Caki2 (cell line): ENCODE results near the gene HES3. TPM values are rescaled to one million over a fixed set of nuclear protein-coding genes. Genes with fewer than 3 reads are reported as not detected.
"Not testable (repeated sequence)": the region's sequence is repeated elsewhere in the genome, so short reads cannot be mapped to it uniquely, and the experiment has no call there.

ENCODE experiments used
- DNase-seq: peaks from one replicate; pipeline ENCODE4 v3.0.0-alpha.2; 2015; ENCODE audit warnings: low read depth
- in situ Hi-C: cut with HindIII; loops from 2 replicates; pipeline ENCODE4 v1.10.0; 2016; ENCODE audit warnings: low sequenced_read_pairs, low pct_unique_long_range_greater_than_20kb, mixed read lengths
- total RNA-seq: library from RNA; depleted of rRNA; stranded (reverse); fragments of >200 nt; shearing (Covaris generic); gene quantifications from 2 replicates; pipeline ENCODE4 v1.2.3, GENCODE V29; 2014; ENCODE audit warnings: low replicate concordance

Gene HES3
- total RNA-seq, 1 experiment from 2014 or later = not detected

DNA sequence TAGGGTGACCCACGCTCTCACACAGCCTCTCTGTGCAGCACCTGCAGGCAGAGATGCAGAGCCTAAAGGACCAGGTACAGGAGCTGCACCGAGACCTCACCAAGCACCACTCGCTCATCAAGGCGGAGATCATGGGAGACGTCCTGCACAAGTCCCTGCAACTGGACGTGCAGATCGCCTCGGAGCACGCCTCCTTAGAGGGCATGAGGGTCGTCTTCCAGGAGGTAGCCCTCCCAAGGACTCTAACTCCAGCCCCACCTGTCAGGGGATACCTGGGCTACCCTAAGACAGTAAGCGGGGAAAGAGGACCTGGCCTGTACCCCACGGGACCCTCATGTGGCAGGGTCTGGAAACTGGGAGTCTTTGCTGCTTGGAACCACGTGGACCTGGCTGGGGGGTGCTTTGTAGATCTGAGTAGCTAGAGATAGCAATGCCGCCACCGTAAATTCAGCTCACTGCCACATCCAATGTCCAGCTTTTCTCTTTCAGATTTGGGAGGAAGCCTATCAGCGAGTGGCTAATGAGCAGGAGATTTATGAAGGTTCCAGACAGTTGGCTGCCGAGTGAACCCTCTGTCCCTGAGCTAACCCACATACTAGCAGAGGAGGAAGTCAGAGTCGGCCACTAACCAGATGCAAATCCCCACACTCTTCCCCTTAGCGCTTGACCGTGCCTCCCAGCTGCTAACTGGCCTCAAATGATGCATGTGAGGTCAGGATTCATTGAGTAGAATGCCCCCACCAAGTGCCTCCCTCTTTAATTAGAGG lies 31.6 kb upstream of the HES3 start:
- DNase-seq = no peak
- in situ Hi-C loops = no loop called here

DNA sequence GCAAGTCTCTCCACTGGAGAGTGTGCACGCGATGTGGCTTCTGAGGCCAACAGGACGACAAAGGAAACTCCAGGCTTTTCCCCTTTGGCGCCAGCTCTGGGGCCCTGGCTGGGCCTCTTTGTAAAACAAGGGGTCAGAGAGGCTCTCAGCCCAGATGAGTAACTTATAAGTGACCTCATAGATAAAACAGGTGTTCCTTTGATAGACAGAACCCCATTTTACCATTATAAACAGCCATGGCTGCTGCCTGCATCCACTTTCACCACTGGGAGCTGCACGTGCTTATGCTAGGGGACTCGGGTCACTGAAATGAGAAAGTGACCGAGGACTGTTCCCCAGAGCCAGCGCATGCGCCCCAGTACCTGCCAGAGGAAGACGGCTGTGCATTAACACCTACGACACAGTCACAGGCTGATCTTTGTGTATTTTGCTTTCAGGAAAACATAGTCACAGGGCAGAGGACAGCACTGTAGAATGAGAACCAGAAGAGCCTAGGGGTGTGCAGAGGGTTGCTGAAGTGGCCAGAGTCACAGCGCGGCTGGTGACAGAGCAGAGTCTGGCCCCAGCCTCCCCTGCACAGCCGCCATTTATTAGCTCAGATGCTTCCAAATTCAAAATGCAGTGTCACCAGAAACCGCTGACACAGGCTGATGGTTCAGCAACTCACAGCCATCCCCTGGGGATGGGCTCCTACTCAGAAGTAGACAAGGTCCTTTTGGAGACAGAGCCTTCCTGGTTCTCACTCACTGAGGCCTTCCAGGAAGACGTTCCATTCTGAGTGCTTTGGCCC lies 25.4 kb upstream of the HES3 start:
- in situ Hi-C loops = no loop called here
- DNase-seq = no peak

DNA sequence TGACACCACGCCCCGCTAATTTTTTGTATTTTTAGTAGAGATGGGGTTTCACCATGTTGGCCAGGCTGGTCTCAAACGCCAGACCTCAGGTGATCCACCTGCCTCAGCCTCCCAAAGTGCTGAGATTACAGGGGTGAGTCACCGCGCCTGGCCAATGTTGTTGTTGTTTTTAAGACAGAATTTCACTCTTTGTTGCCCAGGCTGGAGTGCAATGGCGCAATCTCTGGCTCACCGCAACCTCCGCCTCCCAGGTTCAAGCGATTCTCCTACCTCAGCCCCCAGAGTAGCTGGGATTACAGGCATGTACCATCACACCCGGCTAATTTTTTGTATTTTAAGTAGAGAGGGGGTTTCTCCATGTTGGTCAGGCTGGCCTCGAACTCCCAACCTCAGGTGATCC lies 24.3 kb upstream of the HES3 start:
- in situ Hi-C loops, DNase-seq: not testable (repeated sequence)

DNA sequence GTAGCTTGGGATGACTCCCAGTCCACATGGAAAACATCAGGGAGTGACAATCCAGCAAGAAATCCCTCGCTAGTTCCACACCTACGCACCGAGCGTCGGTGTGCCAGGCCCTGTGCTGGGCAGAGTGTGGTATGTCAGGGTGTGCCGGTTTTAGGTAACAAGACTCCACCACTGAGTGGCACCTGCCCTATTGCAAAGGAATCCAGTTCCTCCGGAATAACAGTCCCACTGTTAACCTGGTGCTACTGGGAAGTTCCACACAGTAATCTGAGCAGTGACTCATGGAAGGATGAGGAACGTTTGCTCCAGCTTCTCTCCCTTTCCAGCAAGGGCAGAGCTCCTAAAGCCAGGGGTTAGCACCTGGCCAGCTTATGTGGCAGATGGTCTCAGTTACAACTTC lies 23.7 kb upstream of the HES3 start:
- in situ Hi-C loops = no loop called here
- DNase-seq = no peak

DNA sequence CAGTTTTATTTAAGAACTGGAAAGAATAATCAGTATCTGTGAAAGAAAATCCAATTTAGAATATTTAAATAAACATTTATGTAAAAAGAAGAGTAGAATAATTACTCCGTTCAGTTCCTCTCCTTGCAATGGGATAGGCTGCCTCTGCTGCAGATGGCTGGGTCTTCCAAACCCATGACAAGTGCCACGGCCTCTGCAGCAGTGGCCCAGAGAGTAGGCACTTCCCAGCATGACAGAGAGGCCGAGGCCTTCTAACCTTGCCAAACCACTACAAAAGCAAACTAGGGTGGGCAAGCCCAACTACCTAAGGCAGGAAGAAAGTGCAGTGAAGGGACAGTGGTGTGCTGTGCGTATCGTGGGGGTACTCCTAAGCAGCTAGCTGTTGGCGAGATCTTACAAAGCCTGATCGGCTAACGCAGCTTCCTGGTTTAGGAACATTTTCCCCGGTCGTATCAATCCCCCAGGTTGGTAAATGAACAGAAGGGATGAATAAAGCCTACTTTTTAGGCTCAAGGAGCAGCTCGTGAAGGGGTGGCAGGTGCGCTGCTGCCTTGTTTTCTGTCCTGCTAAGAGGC lies 22.7 kb upstream of the HES3 start:
- in situ Hi-C loops = no loop called here
- no peak for DNase-seq

DNA sequence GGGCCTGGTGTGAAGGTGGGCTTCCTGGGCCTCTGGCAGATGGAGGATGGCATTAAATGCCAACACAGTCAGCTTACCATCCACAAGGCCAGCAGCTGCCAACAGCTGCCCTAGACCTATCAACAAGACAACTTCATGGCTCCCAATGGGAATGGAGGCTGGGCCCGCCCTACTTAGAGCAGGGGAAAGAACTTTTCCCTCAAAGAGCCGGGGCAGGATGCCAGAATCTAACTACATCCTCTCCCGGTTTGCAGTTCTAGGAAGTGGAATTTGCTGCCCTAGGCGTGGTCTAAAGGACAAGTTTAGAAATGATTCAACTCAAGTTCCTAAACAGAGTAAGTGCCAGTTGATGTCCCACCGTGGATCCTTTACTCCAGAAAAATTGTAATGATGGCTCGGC lies 21.3 kb upstream of the HES3 start:
- no peak for DNase-seq

DNA sequence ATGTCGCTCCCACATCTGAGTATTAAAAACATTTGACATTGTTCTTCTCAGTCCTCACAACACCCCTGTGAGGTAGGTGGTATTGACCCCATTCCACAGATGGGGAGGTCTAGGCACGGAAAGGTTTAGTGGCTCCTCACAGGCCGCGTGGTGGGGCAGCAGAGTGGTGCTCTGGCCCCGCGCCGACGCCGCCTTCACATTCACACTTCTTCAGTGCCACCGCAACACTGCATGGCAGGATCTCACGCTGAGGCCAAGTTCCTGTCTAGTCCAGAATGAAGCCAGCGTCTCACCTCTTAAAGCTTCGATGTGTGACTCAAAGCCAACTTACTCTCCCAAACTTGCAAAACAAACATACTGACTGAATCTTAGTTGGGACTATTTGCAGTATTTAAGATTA lies 20.4 kb upstream of the HES3 start:
- in situ Hi-C loops = no loop called here
- no peak for DNase-seq

More for the DNA sequence above, 21.3 kb upstream of the HES3 start:
- in situ Hi-C loops = no loop called here

DNA sequence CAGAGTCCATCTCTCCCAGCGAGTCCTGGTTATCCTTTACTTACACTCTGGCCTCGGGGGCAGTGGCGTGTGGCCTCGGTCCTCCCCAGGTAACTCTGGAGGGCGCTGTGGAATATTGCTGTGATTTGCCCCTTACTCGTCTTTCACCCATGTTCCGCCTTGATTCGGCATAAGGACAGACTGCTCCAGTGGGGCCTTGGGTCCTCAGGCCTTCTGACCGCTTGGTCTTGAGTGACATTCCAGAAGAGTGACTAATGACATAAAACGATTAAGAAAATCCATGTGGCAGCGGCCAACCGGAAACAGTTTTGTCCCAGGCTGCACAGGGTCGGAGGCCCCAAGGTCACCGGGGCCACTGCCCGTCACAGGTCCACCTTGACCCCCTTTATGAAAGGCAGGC lies 19.3 kb upstream of the HES3 start:
- in situ Hi-C loops = no loop called here
- peak; percentile 39 for DNase-seq

DNA sequence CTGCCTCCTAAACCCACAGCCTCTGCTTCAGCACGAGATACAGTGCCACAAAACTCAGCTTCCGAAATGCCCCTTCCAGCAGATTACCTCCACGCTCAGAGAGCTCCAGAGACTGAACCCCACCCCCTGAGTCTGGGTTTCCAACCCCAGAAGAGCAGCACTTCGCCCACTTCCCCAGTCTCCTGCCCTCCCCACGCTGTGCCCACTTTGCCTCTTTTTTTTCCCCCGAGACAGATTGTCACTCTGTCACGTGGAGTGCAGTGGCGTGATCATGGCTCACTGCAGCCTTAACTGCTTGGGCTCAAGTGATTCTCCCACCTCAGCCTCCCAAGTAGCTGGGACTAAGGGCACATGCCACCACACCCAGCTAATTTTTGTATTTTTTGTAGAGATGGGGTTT lies 18.3 kb upstream of the HES3 start:
- in situ Hi-C loops = no loop called here

DNA sequence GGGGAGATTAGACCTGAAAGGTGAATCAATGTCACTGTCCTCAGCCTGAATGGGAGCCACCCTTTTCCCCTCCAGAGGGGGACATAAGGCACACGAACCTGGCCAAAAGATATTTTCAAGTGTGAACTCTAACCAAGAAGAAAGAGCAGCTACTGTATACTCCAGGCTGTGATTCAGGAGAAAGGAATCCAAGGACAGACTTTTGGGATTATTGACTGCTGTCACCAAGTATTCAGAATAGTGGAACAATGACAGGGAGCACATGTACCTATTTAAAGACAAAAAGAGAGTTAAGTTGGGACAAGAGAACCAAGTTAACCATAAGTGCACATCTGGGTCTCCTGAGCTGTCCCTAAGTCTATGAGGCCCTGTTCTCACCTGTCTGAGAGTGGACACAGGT lies 10.6 kb upstream of the HES3 start:
- no peak for DNase-seq
- in situ Hi-C loops = no loop called here

More for the DNA sequence above, 18.3 kb upstream of the HES3 start:
- DNase-seq = no peak

DNA sequence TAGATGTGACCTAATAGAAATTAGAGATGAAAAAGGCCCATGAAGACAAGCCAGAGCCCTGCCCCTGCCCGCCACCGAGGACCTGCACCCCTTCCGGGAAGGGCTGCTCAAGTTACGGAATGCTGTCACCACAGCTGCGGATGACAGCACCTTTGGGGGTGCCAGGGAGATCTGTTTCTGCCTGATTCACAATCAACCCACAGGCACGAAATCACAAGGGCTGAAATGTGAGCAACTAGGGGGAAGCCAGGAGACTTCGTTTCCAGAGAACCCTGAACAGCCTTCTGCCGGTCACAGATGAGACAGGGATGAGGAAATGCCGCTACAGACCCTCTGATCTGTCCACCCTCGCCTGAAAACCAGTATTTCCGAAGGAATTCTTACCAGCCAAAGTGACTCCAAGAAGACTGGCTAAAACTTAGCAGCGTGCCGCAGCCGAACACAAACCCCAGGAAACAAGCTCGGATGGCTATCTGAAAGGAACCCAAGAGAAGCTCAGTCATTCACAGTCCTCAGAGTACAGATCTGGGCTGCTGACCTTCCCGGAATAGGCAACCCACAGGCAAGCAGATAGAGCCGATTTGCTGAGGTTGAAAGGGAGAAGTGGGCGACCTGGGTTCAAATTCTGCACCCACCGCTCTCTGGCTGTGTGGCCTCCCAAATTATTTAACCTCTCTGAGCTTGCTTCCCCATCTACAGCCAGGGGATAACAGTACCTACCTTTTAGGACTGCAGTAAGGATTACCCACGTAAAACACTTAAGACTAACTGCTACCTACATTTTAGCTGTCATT lies 9.3 kb upstream of the HES3 start:
- DNase-seq = no peak
- in situ Hi-C loops = no loop called here

DNA sequence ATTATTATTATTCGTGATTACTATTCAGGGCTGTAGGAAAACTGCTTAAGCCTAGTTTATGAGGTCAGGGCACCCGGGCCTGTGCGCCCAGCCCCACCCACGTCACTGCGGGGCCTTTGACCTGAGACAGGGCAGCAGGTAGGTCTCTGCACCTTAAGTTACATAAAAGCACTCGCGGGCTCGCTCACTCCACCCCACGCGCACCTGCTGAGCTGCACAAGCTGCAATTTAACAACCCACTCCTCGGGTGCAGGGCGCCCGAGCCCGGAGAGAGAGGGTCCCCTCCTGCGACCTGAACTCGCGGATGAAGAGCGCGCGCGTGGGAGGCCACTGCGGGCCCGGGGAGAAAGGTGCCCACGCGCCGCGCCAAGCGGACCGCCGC lies 8.7 kb upstream of the HES3 start:
- in situ Hi-C loops = no loop called here
- no peak for DNase-seq

DNA sequence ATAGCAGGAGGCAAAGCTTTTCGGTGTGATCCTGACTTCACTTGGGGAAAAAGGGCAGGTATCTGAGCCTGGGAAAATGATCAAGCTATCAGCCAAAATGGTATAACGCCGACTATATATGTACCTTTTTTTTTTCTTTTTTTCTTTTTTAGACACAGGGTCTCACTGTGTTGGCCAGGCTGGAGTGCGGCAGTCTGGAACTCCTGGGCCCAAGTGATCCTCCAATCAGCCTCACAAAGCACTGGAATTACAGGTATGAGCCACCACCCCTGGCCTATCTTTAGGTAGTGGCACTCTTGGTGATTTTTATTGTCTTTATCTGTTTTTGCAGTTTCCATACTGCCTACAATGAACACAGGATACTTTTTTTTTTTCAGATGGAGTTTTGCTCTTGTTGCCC lies 6.9 kb upstream of the HES3 start:
- in situ Hi-C loops = no loop called here
- DNase-seq = no peak

DNA sequence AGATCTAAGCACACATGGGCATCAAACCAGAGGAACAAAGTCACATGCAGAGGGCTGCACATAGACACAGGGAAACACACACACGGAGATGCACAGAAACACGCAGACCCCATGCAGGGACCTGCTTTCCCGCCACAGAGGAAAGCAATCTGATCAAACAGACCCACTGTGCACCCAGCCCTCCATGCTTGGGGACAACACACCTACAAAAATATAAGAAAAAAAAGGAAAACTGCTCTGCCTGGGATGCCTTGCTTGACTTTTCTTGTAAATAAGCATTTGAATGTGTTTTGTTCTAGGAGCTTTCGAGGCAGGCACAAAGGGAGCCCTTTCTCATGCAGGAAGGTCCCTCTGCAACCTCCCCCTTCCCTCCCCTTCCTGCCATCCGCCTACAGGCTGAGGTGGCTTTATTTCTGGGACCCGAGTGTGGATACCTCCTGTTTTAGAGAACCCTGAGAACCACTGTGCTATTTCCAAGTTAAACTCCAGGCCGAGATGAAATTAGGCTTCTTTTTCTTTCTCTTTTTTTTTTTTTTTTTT lies 4.7 kb upstream of the HES3 start:
- DNase-seq = no peak
- in situ Hi-C loops = no loop called here

DNA sequence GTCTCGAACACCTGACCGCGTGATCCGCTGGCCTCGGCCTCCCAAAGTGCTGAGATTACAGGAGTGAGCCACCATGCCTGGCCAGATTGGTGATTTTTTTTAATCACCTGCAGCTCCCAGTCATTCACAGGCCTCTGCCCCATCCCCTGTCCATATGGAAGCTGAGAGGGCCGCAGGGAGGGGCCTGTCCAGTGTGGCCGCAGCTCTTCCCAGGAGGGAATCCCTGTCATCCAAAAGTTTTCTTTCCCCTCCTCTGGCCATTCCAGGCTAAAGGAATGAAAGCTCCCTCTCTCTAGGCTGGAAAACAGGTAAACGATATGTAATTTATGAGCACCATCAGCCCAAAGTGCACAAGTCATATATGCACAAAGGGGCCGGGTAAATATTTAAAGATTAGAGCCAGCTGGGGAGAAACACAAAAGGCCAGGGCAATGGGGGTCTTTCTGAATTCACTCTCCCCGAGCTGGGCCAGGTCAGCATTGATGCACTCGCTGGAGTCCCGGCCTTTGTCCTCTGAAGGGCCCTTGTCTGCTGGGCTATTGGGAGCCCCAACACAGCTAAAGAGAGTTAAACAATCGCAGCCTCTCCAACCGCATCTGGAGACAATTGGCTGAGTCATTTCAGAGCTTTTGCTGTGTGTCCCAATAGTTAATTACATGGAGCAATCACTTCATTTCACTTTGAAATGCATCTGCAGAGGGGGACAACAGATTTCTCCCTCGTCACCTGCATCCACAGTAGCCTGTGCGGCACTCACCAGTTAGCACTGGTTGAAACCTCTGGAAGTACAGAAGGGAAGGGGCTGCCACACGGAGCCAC lies 3.8 kb upstream of the HES3 start:
- DNase-seq = no peak
- in situ Hi-C loops = no loop called here

DNA sequence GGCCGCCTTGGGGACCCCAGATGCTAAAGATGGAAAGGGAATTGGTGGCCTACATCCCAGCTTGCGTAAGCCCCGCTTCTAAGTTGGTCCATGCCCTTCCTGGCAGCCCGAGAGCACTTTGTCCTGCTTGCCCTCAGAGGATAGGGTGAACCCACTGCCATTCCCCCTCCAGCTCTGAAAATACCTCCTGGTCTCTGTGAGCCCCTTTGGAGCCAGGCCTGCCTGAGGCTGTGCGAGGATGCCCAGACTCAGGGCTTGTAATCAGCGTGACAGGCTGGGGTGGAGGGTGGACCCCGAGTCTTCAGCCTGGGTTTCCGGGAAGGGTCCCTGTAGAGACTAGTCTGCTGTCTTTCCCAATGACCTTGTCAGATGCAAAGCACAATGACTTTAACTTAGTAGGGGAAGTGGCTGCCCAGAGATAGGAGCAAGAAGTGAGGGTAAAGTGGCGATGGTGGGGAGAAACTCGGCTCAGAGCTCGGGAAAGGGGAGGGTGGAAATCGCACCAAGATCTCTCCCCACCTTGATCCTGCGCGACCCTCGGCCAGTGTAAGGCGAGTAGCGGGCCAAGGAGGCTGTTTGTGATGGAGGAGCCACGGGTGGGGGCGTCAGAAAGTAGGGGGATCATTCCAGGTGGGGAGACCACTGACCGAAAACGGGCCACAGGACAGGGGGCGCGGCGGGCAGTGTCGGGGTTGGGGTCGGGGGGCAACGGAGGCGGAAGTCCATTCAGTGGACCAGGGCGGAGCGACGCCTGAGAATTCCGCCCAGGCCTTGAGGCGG lies 2.7 kb upstream of the HES3 start:
- in situ Hi-C loops = no loop called here
- no peak for DNase-seq
